HG03039 (cell line): ENCODE results near the gene CAPN6.

Experiments used
- ATAC-seq: cut with Tn5 transposase; IDR thresholded peaks from one replicate; pipeline ENCODE4 v1.9.1; 2021; ENCODE audit warnings: mild to moderate bottlenecking, moderate library complexity; ENCODE audit not compliant: unreplicated experiment

The CAPN6 gene

DNA sequence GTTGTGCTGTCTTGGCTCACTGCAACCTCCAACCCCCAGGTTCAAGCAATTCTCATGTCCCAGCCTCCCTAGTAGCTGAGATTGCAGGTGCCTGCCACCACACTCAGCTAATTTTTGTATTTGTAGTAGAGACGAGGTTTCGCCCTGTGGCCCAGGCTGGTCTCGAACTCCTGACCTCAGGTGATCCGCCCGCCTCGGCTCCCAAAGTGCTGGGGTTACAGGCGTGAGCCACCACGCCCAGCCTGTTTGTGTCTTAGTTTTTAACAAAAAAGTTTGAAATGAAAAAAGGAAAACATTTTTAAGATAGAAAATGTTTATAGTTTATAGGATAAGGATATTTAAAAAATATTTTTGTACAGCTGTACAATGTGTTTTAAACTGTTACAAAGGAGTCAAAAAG, 62.4 kb downstream of the CAPN6 start:
- ATAC-seq, result no peak

DNA sequence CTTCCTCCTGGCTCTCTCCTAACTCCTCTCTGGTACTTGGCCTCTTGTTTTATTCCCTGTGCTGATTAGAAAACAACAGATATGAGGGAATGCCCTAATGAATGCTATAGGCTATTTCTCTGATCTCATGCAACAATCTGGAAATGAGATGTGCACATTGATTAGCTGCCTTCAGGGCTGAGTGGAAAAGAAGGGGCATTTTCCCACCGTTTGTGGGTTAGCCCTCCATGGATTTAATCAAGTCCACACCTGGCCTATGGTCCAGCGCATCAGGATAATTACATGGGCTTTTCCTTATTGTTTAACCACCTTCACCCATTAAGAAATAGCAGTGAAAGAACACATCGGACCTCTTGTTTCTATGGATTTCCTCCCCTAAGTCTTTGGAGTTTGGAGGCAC, 70.0 kb downstream of the CAPN6 start:
- ATAC-seq, result no peak

DNA sequence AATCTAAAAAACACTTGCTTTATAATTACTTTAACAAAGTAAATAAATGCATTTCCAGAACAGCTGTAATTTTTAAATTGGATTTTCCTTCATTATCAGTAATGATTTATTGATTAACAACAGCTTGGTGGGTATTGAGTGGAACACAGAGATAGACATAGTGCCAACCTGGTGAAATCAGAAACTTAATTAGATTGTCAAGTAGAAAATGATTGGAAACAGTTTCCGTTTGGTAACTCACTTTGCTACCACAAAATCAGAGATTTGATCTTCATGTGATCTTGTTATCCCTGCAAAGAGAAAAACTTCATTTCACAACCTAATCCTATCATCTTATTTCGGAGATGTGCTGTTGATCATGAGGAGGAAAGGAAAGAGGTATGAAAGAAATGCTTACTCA, 70.8 kb downstream of the CAPN6 start:
- no peak for ATAC-seq
